Neural progenitor cell (in vitro differentiated cells): ENCODE data around the gene CYP2C18.

Experiments
- EZH2 ChIP-seq: fragments of 200-600 bp; sonication (generic); IDR thresholded peaks from 2 replicates; pipeline ENCODE4 v1.6.1; 2017; ENCODE audit warnings: antibody characterized with exemption, mild to moderate bottlenecking, moderate library complexity
- EZH2phosphoT487 ChIP-seq: fragments of 200-600 bp; sonication (generic); IDR thresholded peaks from 2 replicates; pipeline ENCODE4 v1.6.1; 2017; ENCODE audit warnings: antibody characterized with exemption
- TF ChIP-seq, protein P1 (sequence below): fragments of 200-600 bp; sonication (generic); IDR thresholded peaks from 2 replicates; pipeline ENCODE4 v1.5.1; 2017; ENCODE audit warnings: antibody characterized with exemption, mild to moderate bottlenecking

DNA sequence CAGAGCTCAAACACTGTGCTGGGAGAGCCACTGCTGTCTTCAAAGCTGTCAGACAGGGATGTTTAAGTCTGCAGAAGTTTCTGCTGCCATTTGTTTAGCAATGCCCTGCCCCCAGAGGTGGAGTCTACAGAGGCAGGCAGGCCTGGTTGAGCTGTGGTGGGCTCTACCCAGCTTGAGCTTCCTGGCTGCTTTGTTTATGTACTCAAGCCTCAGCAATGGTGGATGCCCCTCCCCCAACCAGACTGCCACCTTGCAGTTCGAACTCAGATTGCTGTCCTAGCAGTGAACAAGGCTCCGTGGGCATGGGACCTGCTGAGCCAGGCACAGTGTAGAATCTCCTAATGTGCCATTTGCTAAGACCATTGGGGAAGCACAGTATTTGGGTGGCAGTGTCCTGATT is 74.4 kb downstream of the CYP2C18 start:
- TF ChIP-seq, protein P1, sequence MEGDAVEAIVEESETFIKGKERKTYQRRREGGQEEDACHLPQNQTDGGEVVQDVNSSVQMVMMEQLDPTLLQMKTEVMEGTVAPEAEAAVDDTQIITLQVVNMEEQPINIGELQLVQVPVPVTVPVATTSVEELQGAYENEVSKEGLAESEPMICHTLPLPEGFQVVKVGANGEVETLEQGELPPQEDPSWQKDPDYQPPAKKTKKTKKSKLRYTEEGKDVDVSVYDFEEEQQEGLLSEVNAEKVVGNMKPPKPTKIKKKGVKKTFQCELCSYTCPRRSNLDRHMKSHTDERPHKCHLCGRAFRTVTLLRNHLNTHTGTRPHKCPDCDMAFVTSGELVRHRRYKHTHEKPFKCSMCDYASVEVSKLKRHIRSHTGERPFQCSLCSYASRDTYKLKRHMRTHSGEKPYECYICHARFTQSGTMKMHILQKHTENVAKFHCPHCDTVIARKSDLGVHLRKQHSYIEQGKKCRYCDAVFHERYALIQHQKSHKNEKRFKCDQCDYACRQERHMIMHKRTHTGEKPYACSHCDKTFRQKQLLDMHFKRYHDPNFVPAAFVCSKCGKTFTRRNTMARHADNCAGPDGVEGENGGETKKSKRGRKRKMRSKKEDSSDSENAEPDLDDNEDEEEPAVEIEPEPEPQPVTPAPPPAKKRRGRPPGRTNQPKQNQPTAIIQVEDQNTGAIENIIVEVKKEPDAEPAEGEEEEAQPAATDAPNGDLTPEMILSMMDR, result no peak
- TF ChIP-seq EZH2phosphoT487, result no peak
- no peak for TF ChIP-seq EZH2
